ENCODE measurements around the gene MAD1L1.
"Not testable (repeated sequence)": the region's sequence is repeated elsewhere in the genome, so short reads cannot be mapped to it uniquely, and the experiment has no call there.

The MAD1L1 gene

GRCh38 chr7:1886361-1887064 lies 346.2 kb downstream of the MAD1L1 start:
- DNase-seq = no peak

DNA sequence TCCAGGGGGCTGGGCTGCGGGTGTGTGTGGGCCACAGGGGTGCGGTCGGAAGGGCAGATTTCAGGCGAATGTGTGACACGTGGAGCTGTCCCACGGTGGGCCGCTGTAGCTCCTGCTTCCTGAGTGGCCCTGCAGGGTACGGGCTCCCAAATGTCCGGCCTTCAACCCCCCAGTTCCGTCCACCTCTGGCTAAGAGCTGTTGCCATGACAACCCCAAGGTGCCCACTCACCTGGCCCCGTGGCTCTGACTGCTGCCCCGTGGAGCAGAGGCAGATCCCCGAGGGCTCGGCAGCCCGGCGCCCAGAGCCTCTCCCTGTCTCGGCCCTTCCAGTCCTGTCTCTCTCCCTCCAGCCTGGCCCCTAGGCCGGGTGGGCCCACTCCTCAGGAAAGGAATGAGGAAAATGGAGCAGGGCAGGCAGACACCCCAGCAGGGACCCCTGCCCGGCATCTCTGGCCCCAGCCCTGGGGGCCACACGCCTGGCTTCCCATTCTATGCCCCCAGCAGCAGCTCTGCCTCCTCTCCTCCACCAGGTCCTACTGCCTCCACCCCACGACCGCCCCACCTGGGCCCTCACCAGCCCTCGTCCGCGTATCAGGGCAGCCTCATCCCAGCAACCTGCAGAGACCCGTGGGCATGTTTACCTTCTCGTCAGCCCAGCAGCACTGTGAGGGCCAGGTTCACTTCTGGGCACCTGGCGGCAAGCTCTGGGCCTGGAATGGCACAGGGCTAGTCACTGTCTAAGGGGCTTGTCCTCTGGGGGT lies 347.1 kb downstream of the MAD1L1 start:
- DNase-seq = no peak

- DNase-seq = no peak
Measured at GRCh38 chr7:1884583-1885350, 348.0 kb downstream of the MAD1L1 start.

GRCh38 chr7:1883834-1884582 lies 348.7 kb downstream of the MAD1L1 start:
- DNase-seq = no peak

DNA sequence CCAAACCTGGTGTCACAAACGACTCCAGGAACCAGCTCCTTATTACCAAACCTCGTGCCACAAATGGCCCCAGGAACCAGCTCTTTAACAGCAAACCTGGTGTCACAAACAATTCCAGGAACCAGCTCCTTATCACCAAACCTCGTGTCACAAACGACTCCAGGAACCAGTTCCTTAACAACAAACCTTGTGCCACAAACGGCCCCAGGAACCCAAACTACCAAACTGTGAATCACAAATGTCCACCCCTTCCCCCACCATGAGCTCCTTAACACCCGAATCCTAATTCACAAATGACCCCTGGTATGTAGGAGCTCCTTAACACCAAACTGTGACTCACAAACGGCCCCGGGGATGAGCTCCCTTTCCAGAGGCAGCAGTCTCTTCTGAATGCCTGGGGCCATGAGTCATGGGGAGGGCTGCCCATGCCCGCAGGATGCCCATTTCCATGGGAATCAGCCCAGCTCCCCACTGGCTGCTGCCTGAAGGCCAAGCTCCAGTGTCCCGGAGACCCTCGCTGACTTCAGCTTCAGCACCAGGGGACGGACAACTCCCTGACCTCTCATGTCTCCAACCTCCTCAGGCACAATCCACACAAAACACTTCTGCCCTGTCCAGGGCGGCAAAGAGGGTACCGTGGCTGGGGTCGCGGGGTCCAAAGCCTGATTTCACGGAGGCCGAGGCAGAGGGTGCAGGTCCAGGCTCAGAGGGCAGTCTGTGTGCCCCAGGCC lies 349.5 kb downstream of the MAD1L1 start:
- peak; percentile 69 for DNase-seq

GRCh38 chr7:1882451-1882850 lies 350.3 kb downstream of the MAD1L1 start:
- no peak for DNase-seq

DNA sequence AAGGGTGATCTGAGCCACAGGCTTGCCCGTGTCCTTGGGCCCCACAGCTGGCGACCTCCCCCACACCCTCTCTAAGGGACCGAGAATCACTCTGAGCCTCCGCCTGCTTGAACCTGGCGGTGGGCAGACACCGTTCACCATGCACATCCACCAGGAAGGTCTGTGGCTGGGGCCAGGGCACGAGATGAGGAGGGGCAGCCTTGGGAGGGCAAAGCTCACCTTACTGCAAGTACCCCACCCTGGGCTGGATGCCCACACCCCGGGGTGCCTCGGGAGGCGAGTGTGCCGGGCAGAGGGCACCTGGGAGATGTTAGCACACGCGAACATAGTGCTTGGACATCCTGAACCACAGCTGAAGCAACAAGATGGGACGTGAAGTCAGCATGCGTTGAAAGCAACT lies 350.8 kb downstream of the MAD1L1 start:
- DNase-seq = no peak

GRCh38 chr7:1876641-1877040 lies 356.1 kb downstream of the MAD1L1 start:
- not testable (repeated sequence) for DNase-seq

DNA sequence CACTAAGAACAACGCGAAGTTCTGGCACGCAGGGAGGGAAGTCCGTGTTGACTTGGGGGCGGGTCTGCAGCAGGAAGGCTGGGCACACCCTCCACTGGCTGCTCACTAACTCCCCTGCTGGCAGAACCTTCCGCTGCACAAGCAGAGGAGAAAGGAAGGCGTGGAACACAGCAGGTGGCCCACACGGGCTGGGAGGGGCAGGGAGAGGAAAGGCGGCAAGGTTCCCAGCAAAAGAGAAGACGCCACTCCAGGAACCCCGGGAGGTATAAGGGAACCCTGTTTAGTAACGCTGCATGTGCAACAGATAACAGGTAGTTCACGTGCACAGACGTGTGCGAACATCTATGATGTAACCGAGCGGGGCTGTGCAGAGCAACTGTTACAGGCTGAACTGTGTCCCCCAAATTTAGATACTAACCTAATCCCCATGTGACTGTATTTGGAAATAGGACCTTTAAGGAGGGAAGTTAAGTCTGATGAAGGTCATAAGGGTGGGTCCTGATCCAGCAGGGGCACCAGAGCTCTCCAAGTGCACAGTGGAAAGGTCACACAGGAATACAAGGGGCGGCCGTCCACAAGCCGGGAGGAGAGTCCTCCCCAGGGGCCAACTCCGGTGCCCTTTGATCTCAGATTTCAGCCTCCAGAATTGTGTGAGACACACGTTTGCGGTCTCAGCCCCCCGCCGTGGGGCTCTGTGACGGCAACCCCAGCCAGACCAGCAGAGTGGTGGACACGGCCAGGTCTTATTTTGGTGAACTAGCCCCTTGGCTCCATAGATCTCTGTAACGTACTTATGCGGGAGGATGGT lies 357.1 kb downstream of the MAD1L1 start:
- not testable (repeated sequence) for DNase-seq

- not testable (repeated sequence) for DNase-seq
Measured at GRCh38 chr7:1874590-1875391, 358.0 kb downstream of the MAD1L1 start.

DNA sequence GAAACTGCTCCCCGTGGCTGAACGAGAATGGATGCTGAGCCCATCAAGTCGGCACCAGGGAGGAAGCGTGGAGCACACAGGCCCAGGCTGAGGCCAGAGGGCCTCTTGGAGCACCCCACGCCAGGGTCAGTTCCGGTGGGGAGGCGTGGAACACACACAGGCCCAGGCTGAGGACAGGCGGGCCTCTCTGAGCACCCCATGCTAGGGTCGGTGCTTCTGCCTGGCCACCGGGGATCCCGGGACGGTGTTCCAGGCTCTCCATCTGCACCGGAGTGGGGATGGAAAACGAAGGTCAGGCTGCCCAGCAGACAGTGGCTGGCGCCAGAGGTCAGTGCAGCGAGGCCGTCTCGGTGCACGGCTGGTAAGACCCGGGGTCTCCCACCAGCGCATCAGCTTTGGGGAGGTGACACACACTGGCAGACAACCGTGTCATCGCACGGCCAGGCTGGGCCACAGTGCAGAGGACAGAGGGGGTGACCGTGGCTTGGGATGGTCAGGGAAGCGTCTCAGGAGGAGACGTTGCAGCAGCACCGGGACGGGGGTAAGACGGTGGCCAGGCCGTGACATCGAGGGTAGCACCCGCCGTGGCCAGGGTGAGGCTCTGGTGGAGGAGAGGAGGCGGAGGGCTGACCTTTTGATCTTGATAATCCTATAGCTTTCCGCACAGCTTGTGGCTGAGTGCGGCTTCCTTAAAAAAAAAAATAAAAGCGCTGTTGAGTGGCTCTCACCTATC lies 358.7 kb downstream of the MAD1L1 start:
- DNase-seq = no peak

- DNase-seq = no peak
Measured at GRCh38 chr7:1873421-1873820, 359.3 kb downstream of the MAD1L1 start.

GRCh38 chr7:1873070-1873405 lies 359.7 kb downstream of the MAD1L1 start:
- no peak for DNase-seq

DNA sequence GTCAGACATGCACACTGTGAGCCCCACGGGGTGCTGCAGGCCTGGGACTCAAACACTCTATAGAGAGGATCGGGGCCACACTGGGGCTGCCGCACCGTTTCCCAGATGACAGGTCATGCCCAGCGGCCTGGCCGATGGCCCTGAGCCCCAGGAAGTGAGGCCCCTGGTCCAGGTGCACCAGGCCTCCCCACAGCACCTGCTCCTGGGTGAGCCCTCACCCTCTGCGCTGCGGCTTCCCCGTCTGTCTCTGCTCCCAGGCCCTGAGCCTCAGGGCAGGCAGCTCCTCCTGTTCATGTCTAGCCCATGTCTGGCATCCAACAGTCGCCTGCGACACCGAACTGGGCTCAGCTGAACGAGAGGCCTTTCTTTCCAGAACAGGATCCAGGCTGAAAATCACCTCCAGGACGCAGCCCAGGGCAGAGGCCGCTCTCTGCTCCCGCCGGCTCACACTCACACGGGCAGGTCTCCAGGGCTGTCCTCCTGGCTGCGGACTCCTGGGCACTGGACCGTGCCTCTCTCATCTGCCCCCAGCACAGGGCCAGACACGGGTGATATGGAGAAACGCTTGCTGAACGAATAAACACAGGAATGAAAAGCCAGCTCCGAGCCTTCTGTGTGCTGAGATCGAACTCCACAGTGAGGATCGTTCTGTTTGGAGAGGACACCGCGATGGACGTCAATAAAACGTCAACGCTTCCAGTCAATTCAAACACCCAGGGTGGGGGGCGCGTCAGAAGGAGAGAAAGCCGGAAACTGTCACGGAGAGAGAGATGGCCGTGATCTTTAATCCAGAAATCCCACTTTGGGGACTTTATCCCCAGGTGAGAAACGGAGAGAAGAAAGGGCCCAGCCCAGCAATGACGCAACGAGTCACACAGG lies 360.3 kb downstream of the MAD1L1 start:
- no peak for DNase-seq

DNA sequence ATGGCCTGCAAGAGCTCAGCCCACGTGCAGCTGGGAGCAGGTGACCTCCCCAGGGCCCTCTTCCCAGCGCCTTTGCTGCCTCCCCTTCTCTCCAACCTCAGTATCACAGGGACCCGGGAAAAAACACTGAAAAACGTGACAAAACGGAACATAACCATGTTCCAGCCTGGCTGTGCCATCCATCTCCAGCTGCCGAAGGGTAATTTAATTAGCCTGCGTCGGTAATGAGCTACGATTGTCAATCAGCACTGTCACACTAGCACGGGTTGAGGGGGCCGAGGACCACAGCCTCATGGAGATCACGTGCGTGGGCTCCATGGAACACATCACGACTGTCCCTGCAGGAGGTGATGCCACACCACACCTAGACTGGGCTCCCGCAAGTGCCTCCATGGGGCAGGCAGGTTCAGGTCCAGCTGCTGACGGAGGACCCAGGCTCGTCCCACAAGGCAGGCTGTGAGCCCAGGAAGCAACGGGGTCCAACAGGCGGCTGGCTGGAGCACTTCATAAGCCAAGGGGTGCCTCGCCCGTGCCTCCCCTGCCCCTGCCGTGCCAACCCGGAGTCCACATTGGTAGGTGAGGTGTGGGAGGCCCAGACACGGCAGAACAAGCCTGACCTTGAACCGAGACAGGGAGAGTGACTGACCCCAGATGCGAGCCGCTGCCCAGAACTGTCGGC lies 363.2 kb downstream of the MAD1L1 start:
- no peak for DNase-seq

- no peak for DNase-seq
Measured at GRCh38 chr7:1868516-1869165, 364.1 kb downstream of the MAD1L1 start.
